Measurements from ENCODE around the gene ZNF627.
A peak's percentile ranks its signal among the peaks of the same experiment; 100 is the strongest.
"Not testable (repeated sequence)": the region's sequence is repeated elsewhere in the genome, so short reads cannot be mapped to it uniquely, and the experiment has no call there.

The ZNF627 gene

GRCh38 chr19:11633223-11633622, 35.9 kb downstream of the ZNF627 start:
- no peaks in the 10 kb centered on the region for H3K36me3 ChIP-seq (replicated peaks)
- no peak for TF ChIP-seq CTCF (IDR thresholded peaks at IDR 0.05; ENCODE audit: low read depth, low read length, missing control alignments)
- no peak overlapping the region for H3K4me3 ChIP-seq (ENCODE audit: low read depth, low read length)
- H3K27ac ChIP-seq: no peak overlapping the region
- no peak for DNase-seq
- in situ Hi-C loops (cut with HindIII; ENCODE audit: low pct_ligation_motif_present, low sequenced_read_pairs): no loop called here
- no peaks in the 10 kb centered on the region for H3K27me3 ChIP-seq (replicated peaks)

- H3K4me3 ChIP-seq (ENCODE audit: low read depth, low read length); in situ Hi-C loops (cut with HindIII; ENCODE audit: low pct_ligation_motif_present, low sequenced_read_pairs); DNase-seq; H3K36me3 ChIP-seq (replicated peaks); H3K27ac ChIP-seq; H3K27me3 ChIP-seq (replicated peaks): not testable (repeated sequence)
Measured at GRCh38 chr19:11634018-11634662, 36.9 kb downstream of the ZNF627 start.

GRCh38 chr19:11639245-11639601, 41.9 kb downstream of the ZNF627 start:
- no peaks in the 10 kb centered on the region for H3K27me3 ChIP-seq (replicated peaks)
- no peak overlapping the region for H3K27ac ChIP-seq
- DNase-seq: no peak
- TF ChIP-seq CTCF (IDR thresholded peaks at IDR 0.05; ENCODE audit: low read depth, low read length, missing control alignments): no peak
- H3K4me3 ChIP-seq (ENCODE audit: low read depth, low read length): no peak overlapping the region
- in situ Hi-C loops (cut with HindIII; ENCODE audit: low pct_ligation_motif_present, low sequenced_read_pairs): no loop called here
- H3K36me3 ChIP-seq (replicated peaks): no peaks in the 10 kb centered on the region

GRCh38 chr19:11639602-11640471, 42.6 kb downstream of the ZNF627 start:
- H3K36me3 ChIP-seq (replicated peaks): no peaks in the 10 kb centered on the region
- peak; percentile 95 for DNase-seq
- peak overlapping the region; percentile 79 for H3K4me3 ChIP-seq (ENCODE audit: low read depth, low read length)
- H3K27ac ChIP-seq: no peak overlapping the region
- in situ Hi-C loops (cut with HindIII; ENCODE audit: low pct_ligation_motif_present, low sequenced_read_pairs): no loop called here
- H3K27me3 ChIP-seq (replicated peaks): no peaks in the 10 kb centered on the region
- TF ChIP-seq CTCF (IDR thresholded peaks at IDR 0.05; ENCODE audit: low read depth, low read length, missing control alignments): no peak

- no peaks in the 10 kb centered on the region for H3K36me3 ChIP-seq (replicated peaks)
- no peak overlapping the region for H3K27ac ChIP-seq
- H3K4me3 ChIP-seq (ENCODE audit: low read depth, low read length): no peak overlapping the region
- in situ Hi-C loops (cut with HindIII; ENCODE audit: low pct_ligation_motif_present, low sequenced_read_pairs): no loop called here
- DNase-seq: no peak
- H3K27me3 ChIP-seq (replicated peaks): no peaks in the 10 kb centered on the region
- no peak for TF ChIP-seq CTCF (IDR thresholded peaks at IDR 0.05; ENCODE audit: low read depth, low read length, missing control alignments)
Measured at GRCh38 chr19:11641244-11641643, 44.0 kb downstream of the ZNF627 start.

- in situ Hi-C loops (cut with HindIII; ENCODE audit: low pct_ligation_motif_present, low sequenced_read_pairs): no loop called here
Measured at GRCh38 chr19:11642902-11643301, 45.6 kb downstream of the ZNF627 start.

More at GRCh38 chr19:11642902-11643301, 45.6 kb downstream of the ZNF627 start:
- no peak overlapping the region for H3K27ac ChIP-seq
- no peaks in the 10 kb centered on the region for H3K27me3 ChIP-seq (replicated peaks)
- no peak for TF ChIP-seq CTCF (IDR thresholded peaks at IDR 0.05; ENCODE audit: low read depth, low read length, missing control alignments)
- H3K4me3 ChIP-seq (ENCODE audit: low read depth, low read length): no peak overlapping the region
- no peak for DNase-seq
- H3K36me3 ChIP-seq (replicated peaks): no peaks in the 10 kb centered on the region

Measured in brain microvascular endothelial cell (primary cell).